Dermis blood vessel endothelial cell (primary cell): ENCODE measurements around the gene TGIF2. TPM values are rescaled to one million over a fixed set of nuclear protein-coding genes. Genes with fewer than 3 reads are reported as not detected.
"Not testable (repeated sequence)": the region's sequence is repeated elsewhere in the genome, so short reads cannot be mapped to it uniquely, and the experiment has no call there.

ENCODE experiments used
- DNase-seq: peaks from one replicate; pipeline ENCODE4 v3.0.0; 2010
- total RNA-seq: library from RNA; depleted of rRNA; stranded (reverse); fragments of >200 nt; gene quantifications from 2 replicates; pipeline ENCODE4 v1.2.3, GENCODE V29; 2014

TGIF2 gene
- total RNA-seq, 1 donor from 2014 or later, result 23.1 TPM

DNA sequence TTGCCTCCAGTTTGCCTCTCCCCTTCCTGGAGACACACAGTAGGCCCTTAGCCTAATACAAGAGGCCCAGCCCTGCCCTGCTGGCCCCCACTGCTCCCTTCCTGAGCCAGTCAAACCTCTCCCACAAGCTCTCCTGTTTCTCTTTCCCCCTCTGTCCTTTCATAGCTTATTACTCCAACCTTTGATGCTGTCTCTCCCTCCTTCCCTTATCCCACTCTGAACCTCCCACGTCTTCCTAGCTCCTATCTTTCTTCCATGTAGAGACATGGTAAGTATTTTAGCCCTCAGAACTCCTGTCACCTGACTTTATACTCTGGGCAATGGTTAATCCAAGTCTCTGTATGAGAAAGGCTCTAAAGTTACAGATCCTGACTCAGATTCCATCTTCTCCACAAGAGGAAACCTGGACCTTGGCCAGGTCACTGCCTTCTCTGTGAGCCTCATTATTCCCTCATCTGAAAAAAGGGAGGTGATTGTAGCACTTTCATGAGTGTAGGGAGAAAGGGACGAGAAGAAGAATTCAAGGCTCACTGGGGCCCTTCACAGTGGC is 6.7 kb downstream of the TGIF2 start:
- peak; percentile 42 for DNase-seq

DNA sequence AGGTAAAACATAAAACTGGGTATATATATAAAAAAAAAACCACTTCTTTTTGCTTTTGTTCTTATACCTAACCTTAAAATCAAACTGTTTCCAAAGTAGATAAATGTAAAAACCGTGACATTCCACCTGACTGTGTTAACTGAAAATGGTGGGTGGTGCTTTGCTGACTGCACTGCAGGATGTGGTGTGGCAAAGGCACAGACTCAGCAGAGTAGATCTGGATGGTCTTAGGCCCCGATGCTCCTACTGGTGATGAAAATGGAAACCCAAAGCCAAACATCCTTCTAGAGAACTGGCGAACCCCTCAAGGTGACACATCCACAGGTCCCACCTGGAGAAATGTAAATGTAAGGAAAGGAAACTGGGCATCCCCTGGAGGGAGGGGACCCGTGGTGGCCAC is 8.9 kb downstream of the TGIF2 start:
- no peak for DNase-seq

DNA sequence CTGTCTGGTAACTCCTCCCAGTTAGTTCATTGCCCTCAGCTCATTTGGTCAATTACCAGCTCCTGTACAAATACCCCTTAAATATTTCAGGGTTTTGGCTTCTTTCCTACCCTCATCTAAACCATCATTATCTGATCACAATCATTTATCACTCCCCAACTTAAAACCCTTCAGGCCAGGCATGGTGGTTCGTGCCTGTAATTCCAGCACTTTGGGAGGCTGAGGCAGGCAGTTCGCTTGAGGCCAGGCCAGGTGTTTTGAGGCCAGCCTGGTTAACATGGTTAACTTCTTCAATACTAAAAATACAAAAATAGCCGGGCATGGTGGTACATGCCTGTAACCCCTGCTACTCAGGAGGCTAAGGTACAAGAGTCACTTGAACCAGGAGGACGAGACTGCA is 9.4 kb downstream of the TGIF2 start:
- no peak for DNase-seq

DNA sequence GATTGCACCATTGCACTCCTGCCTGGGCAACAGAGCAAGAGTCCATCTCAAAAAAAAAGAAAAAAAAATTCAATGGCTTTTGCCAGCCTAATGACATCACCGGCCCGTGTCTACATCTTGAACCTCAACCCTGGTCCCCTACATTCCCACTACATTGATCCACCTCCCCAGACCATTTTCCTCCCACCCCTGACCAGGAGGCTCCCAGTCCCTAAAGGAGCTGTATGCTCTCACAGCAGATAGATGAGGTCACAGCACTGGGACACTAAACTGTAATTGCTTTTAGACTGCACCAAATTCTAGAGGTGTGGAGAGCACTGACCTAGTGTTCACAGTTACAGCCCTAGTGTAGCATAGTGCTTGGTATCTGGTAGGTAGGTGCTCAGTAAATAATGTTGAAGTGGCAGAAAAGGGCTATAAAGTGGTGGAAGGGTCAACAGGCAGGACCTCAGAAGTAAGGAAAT is 10.7 kb downstream of the TGIF2 start:
- no peak for DNase-seq

DNA sequence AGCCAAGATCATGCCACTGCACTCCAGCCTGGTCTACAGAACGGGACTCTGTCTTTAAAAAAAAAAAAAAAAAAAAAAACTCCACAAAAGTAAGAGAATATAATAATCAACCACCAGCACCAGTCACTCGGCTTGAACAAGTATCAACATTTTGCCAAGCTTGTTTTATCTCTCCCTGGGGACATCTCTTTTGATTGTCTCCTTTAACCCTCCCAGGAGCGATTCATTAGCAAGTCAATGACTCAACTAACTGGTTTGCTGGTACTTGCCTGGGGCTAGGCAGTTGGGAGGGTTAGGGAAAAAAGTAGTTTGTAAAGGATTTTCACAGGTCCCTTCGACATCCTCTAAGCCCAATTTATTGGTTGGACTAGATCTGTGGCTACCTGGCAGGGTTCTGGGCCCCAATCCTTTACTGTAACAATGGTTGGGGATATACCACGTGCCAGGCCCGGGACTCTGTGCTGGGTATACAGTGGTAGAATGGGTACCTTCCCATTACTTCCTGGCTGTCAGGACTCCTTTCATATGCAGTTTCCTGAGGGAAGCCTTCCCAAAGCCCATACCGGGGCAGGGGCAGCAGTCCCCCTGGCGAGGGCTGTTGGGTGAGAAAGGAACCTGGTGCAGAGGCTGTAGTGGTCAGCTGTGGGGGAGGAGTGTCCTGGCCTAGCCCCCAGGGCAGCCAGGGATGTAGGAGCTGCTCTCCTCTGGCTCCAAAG is 12.2 kb downstream of the TGIF2 start:
- DNase-seq, result no peak

DNA sequence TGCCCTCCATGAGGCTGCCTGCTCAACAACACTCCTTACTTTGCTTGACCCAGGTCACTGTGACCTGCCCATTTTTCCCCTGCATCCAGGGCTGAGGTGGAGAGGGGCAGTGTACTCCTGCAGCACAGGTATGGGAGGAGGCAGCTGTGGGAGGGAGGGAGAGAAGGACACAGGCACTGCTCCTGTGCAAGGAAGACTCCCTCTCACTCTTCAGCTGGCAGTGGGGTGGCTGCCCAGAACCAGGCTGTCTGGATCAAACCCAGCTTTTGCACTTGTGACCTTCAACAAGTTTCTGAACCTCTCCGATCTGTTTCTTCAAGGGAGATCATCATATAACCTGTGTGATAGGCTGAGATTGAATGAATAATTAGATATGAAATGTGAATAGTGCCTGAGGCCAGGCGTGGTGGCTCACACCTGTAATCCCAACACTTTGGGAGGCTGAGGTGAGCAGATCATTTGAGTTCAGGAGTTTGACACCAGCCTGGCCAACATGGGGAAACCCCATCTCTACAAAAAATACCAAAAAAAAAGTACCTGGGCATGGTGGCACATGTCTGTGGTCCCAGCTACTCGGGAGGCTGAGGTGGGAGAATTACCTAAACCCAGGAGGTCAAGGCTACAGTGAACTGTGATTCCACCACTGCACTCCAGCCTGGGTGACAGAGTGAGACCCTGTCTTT is 14.1 kb downstream of the TGIF2 start:
- no peak for DNase-seq

DNA sequence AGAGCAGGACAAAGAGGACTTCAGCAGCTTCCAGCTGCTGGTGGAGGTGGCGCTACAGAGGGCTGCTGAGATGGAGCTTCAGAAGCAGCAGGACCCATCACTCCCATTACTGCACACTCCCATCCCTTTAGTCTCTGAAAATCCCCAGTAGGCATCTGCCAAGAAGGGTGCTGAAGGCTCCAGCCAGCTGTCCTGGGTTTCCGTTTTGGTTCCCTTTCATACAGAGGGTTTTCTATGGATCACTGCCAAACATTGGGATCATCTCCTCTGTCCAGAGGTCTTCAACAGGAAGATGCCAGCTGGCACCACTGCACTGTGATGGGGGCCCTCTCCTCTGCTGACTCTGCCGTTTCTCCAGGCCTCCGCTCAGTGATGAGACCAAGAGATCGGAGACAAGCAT is 17.9 kb downstream of the TGIF2 start:
- DNase-seq, result no peak

DNA sequence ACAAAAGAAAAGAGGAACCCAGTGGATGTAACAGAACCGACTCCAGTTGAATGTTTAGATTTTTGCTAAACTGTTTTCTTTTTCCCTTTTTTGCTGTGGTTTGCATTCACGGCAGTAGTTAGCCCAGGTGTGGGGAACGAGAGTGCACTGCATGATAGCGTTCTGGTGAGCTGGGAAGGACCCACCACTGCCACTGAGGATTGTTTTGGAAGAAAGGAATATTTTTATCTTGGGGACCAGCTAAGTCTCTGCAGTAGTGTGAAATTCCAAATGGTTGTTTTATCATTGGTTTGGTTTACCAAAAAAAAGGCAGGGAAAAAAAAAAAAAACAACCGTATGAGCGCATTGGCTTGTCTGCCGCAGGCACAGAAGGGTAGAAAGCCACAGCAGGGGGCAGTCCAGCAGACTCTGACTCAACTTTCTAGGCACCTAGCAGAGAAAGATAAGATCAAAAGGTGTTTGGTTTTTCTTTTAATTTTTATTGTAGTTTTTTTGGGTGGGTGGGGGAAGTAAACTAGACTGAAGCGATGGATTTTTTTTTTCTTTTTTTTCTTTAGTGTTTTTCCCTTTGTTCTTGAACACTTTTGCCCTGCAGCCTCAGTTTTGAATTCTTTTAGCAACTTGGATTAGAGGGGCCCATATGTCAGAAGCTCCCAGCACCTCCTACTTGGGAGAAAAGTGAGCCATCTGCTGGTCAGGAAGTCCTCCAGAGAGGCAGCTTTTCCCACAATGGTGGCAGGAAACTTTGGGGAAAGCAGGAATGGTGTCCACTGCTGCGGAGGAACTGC is 18.7 kb downstream of the TGIF2 start:
- no peak for DNase-seq

DNA sequence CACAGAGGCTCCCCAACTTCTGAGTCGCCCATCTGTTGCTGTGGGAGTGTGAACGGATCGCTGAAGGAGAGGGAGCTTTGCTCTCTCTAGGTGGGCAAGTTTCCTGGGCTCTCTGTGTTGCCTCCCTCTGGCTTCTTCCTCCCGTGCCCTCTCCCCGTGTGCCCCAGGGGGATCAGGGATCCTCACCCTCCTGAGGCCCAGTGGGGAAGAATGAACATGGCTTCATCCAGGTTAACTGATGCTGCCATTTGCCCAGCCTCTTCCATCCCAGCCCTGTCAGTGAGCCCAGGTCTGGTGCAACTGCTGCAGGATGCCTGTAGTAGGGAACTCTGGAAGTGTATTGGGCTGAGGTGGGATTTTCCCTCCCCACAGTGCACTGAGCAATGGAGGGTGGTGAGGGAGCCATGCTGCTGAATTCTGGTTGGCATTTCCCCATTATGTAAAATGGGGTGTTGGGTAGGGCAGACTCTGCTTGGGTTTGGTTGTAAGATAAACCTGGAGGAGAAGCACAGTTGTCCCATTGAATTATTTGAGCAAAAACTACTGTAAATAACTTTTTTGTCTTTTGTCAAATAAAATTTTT is 20.0 kb downstream of the TGIF2 start:
- no peak for DNase-seq

DNA sequence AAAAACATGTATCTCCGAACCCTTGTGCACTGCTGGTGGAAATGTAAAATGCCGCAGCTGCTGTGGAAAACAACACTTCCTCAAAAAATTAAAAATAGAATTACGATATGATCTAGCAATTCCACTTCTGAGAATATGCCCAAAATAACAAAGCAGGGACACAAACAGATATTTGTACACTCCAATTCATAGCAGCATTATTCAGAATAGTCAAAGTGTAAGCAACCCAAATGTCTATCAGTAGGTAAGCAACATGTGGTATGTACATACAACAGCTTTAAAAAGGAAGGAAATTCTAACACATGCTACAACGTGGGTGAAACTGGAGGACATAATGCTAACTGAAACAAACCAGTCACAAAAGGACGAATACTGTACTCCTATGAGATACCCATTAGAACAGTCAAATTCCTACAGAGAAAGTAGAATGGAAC is 26.5 kb downstream of the TGIF2 start:
- peak; percentile 25 for DNase-seq

DNA sequence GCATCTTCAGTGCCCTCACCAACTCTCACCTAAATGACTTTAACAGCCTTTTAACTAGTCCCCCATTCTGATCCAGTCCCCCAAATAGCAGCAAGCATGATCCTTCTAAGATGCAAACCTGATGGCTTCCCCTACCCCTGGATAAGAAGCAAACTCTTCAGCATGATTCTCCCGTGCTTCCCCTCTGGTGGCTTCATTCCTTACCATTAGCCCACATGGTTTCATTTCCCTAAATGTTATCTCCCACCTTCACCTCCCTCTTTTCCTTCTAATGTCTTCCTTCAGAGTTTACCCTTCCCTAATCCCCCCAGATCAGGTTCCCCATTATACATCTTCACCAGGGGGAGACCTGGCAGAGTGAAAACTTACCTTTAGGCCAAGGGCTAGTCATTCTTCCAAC is 28.1 kb downstream of the TGIF2 start:
- DNase-seq, result no peak

DNA sequence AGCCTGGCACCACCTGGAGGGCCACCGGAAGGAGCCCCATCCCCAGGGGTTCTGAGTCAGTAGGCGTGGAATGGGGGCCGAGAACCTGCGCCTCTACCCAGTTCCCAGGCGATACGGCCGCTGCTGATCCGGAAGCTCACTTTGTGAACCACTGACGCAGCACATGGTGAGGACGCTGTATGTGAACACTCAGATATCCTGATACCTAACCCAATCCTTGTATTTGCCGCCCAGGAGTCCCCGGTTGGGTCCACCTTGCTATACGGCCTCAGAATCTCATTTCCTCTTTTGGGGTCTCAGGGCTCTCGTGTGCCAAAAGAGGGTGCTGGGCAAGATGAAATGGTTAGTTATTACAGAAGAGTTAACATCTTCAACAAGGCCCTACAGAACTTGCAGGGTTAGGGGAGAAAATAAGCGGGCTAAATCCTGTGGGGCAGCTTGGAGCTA is 31.6 kb downstream of the TGIF2 start:
- DNase-seq, result peak; percentile 59

DNA sequence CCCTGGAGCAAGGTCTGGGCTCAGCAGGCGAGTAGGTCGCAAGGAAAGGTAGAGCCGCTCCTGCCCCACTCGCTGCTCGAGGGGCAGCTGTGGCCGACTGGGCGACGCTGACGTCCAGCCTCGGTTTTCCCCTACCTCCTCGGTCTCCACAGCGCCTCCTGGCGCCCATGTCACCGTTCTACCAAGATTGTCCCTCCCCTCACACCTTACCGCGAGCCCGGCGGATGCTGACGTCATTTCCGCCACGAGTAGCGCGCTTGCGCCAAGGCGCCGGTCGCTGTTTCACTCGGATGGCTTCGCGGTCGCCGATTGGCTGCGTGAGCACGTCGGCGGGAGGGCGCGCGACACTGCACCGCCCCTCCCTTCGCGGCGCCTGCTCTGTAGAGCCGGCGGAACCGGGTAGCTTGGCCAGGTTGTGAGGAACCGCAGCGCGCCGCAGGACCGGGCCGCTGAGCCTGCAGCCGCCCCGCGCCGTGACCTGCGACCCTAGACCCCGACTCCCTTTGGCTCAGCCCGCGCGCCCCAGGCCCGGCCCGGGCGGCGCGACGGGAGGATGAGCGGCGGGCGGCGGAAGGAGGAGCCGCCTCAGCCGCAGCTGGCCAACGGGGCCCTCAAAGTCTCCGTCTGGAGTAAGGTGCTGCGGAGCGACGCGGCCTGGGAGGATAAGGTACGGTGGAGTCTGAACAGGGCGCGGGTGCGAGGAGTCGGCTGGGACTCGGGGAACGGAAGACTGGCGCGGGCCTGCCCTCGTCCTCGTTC is 32.2 kb downstream of the TGIF2 start, which contains the start of gene RAB5IF:
TSS of gene RAB5IF (plus strand) at position 381 of the 759 bp plus-strand sequence. CDS start at position 554, 173 bp downstream.
- peak; percentile 100 for DNase-seq

DNA sequence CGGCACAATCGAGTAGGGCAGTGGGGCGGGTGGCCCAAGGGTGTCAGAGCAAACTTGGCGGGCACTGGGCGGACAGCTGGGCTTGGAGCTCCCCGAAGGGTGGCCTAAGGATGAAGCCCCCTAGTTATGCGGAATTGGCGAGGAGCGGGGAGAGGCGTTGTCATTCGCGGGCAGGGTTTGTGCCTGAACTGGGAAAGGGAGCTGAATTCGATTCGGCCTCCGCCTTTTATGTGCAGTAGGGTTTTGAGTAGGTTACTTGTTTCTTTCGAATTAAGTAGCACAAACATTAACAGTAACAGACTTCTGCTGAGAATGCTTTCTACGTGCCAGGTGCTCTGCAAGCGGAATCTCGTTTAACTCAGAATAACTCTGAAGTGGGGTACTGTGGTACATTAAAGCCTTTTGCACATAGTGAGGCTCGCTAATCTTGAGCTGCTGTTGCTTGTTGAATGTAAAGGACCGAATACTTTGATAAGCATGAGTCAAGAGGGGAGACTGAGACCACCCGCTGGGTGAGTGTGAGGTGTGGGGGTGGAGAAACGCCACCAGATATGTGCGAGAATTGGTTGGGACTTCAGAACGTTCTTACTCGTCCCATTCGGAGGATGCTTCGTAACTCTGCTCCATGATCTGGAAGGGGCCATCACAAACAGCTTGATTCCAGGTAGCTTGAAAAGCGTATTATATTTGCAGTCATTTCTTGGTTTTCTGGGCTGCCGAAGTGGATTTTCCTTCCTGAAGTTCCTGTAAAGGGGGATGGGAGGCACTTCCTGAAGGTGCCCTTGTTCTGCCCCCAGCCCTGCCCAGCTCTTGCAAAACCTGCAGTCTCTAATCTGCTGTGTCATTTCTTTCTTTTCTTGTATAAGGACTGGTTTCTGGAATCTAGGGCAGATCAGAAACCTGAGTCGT is 33.0 kb downstream of the TGIF2 start:
- peak; percentile 41 for DNase-seq

DNA sequence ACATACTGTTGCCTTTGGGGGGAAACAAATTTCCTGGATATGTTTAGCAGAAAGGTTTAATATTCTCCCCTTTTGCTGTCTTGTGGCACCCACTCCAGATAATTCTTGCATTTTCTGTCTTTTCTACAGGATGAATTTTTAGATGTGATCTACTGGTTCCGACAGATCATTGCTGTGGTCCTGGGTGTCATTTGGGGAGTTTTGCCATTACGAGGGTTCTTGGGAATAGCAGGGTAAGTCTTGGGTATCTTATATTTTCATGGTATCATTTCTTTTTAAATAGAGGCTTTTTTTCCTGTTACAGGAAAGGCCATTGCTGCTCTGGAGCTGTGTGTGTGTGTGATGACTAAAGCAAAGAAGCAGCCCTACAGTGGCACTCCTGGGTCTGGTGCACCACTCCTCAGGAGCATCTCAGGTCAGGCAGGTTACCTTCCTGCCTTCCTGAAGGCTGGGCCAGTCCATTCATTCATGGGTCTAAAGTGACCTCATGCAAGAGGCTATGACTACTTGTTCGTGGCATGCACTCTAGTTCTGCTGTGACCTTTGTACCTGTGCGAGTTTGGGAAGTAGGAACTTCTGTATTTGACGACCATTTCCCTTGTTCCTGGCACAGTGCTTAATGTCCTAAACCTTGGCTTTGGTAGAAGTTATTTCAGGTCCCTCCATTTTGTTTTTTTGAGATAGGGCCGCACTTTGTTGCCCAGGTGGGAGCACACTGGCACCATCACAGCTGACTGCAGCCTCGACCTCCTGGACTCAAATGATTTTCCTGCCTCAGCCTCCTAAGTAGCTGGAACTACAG is 34.4 kb downstream of the TGIF2 start:
- peak; percentile 19 for DNase-seq

DNA sequence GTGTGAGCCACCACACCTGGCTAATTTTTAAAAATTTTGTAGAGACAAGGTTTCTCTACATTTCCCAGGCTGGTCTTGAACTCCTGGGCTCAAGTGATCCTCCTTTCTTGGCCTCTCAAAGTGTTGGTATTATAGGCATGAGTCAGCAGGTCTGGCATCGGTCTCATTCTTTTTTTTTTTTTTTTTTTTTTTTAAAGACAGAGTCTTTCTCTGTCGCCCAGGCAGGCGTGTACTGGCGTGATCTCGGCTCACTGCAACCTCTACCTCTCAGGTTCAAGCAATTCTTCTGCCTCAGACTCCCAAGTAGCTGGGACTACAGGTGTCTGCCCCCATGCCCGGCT is 35.0 kb downstream of the TGIF2 start:
- DNase-seq, result not testable (repeated sequence)

DNA sequence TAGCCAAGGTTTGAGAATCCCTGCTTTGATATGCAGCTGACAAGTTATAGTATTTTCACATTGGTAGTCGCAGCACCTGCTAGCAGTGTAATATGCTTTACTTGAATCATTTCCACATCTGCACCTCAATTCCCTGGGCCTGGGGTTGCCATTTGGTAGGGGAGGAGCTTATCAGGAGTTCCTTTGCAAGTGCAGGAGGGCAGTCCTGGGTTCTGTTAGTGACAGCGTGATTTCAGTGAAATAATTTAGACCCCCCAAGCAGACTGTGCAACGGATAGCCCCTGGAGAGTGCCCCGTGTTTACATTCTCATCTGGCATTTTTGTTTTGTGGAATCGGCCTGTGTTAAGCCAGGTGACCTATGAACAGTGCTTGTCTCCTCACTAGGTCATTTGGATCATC is 38.2 kb downstream of the TGIF2 start:
- no peak for DNase-seq

DNA sequence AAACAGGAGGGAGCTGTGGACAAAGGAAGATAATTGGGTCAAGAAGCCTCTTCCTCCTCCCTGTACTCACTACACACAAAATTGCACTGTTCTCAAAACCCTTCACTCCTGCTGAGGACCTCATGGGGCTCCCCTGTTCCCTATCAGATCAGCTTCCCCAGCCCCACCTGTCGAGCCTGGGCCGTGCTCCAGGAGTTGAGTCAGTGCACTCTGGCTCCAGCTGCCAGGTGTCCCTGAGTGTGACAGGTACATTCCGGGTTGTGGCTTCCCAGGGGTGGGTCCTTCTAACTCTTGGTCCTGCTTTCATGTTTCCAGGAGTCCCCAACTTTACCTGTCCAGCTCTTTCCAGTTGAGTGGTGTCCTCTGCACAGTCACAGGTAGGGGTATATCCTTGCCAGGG is 40.6 kb downstream of the TGIF2 start:
- DNase-seq, result no peak

DNA sequence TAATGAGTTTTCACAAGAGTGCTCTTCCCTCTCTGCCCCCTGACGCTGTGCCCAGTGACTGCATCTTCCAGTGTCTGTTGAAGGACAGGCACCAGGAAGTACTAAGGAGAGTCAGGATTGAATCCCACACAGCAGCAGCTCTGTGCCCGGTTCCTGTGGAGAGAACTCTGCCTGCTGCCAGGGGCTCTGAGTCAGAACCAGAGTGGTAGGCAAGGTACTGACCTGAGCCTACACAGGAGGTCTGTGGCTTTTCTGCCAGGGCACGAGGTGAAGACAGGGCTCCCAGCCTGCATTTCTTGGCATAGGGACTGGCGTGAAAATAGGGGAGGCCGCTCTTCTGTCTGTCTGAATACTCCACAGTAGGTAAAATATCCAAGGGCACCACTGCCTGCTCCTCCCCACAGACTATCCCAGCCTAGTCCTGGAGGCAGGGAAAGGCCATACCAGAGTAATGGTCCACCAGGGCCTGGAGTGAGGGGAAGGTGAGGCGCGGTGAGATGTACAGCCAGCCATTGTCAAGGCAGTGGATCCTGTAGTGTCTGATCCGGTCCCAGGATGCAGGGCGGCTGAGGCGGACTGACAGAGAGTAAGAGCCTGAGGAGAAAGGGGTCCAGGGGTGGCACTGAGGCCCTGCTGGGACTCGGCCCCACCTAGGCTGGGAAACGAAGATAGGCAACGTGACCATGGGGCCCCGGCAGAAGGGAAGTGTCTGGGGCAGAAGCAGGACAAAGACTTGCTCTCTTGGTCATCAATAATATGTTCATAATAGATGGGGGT is 41.6 kb downstream of the TGIF2 start:
- DNase-seq, result no peak
